NCI-H1417 (cell line): Measurements from ENCODE around the gene SIRT7.

Source experiments
- DNase-seq, 3 experiments: peaks; one replicate each; lab custom pipeline; 2025; lab: John Stamatoyannopoulos, UW

SIRT7 gene

GRCh38 chr17:81865358-81865732 is 52.6 kb downstream of the SIRT7 start:
- no peak for DNase-seq

GRCh38 chr17:81863833-81864768 is 53.9 kb downstream of the SIRT7 start:
- no peak for DNase-seq

- no peak for DNase-seq
These were observed 54.8 kb downstream of the SIRT7 start for GRCh38 chr17:81863123-81863675.
